Spinal cord (tissue), 10 donors: ENCODE results near the gene VAMP3. TPM values are rescaled to one million over a fixed set of nuclear protein-coding genes. Genes with fewer than 3 reads are reported as not detected.

Source experiments
- DNase-seq, 6 donors: peaks; one replicate each; pipeline versions ENCODE4 v3.0.0 to v3.0.0-alpha.2; 2013 to 2015; ENCODE audit warnings: low spot score in 6 of 6, low read depth in 4 of 6
- H3K27ac ChIP-seq: one replicate; pipeline ENCODE4 v1.5.1; 2013; ENCODE audit warnings: low read depth, low read length, control low read depth
- H3K27me3 ChIP-seq: one replicate; pipeline ENCODE4 v1.6.1; 2013; ENCODE audit warnings: low read length; ENCODE audit not compliant: control insufficient read depth, insufficient read depth
- H3K36me3 ChIP-seq: one replicate; pipeline ENCODE4 v1.6.1; 2013; ENCODE audit warnings: low read length; ENCODE audit not compliant: control insufficient read depth, insufficient read depth
- H3K4me1 ChIP-seq: one replicate; pipeline ENCODE4 v1.6.1; 2013; ENCODE audit warnings: low read length; ENCODE audit not compliant: control insufficient read depth, insufficient read depth
- H3K4me3 ChIP-seq: one replicate; pipeline ENCODE4 v1.5.1; 2013; ENCODE audit warnings: low read depth, low read length, control low read depth
- H3K9me3 ChIP-seq: one replicate; pipeline ENCODE4 v1.6.1; 2013; ENCODE audit warnings: low read length; ENCODE audit not compliant: control insufficient read depth, insufficient read depth
- WGBS: methylation state at CpG from one replicate; pipeline ENCODE4 v1.1.5; 2013; ENCODE audit warnings: missing lambda C conversion rate; ENCODE audit not compliant: insufficient coverage; 5-methylcytosine and 5-hydroxymethylcytosine counted together
- polyA plus RNA-seq, 2 donors: library from polyadenylated mRNA; unstranded; fragments of 120-200 nt; gene quantifications; one replicate each; pipeline ENCODE4 v1.2.1, GENCODE V29; 2013; ENCODE audit not compliant: insufficient read length in 2 of 2
- total RNA-seq, 2 donors: library from RNA; depleted of rRNA in 1 of 2; stranded (reverse); fragments of 120-200 nt in 1 of 2; fragments of >200 nt in 1 of 2; gene quantifications; one replicate each; pipeline versions ENCODE4 v1.2.3 to v1.2.4, GENCODE V29; 2013 to 2014
- donor health status: healthy.

The VAMP3 gene
- total and polyA plus RNA-seq, 4 donors, result 60.3 to 88.0 (median 65.1) TPM

DNA sequence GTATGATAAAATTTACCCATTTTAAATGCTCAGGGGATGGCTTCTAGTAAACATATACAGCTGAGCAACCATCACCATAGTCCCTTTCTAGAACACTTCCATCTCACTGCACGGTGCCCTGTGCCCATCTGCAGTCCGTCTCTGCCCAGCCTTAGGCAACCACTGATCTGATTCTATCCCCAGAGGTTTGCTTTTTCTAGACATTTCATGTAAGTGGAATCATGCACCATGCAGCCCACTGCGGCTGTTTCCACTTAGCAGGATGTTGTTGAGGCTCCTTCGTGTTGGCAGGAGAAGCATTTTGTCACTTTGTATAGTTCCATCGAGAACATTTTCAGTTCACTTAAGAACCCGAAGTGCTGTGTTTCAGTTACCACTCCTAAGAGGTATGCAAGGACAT, 27.8 kb upstream of the VAMP3 start:
- Histone ChIP-seq H3K27ac (no peak overlapping the region), H3K36me3 (peaks cover 42% of the 10 kb centered on the region), H3K4me1 (no peaks in the 10 kb centered on the region), H3K9me3 (no peaks in the 10 kb centered on the region), H3K4me3 (no peak overlapping the region), H3K27me3 (no peaks in the 10 kb centered on the region)
- WGBS, result 63% methylated on average over 5 of the region's 6 CpGs
- peak in 1 of 6 donors; percentile 57 for DNase-seq

DNA sequence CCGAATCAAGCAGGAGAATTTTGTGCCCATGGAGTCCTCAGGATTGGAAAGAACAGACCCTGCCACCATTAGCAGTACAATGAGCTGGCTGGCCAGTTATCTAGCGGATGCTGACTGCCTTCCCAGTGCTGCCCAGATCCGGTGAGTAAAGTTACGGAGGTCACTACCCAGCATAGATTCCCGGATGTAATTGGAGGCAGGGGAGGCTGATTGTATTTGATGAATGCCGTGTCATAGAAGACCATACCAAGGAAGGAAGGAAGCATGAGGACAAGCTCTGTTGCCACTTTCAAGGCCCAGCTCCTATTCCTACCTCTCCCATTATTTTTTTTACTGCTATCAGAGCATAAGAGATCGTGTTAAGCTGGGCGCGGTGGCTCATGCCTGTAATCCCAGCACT, 26.2 kb upstream of the VAMP3 start:
- Histone ChIP-seq H3K4me3 (no peak overlapping the region), H3K4me1 (no peaks in the 10 kb centered on the region), H3K9me3 (no peaks in the 10 kb centered on the region), H3K27me3 (no peaks in the 10 kb centered on the region), H3K27ac (no peak overlapping the region), H3K36me3 (peaks cover 38% of the 10 kb centered on the region)
- DNase-seq, result no peak
- 93% methylated on average over 7 of the region's 9 CpGs for WGBS

DNA sequence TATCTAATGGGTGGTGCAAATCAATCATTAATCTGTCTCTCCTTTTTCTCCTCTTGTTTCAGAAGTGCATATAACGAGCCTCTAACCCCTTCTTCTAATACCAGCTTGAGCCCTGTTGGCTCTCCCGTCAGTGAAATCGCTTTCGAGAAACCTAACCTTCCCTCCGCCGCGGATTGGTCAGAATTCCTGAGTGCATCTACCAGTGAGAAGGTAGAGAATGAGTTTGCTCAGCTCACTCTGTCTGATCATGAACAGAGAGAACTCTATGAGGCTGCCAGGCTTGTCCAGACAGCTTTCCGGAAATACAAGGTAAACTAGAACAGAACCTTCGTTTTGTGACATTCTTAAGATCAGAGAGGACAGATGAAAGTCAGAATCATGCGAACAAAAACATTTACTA, 25.3 kb upstream of the VAMP3 start:
- no peak for DNase-seq
- H3K4me1 ChIP-seq, result no peaks in the 10 kb centered on the region
- peaks cover 45% of the 10 kb centered on the region for H3K36me3 ChIP-seq
- no peaks in the 10 kb centered on the region for H3K27me3 ChIP-seq
- no peaks in the 10 kb centered on the region for H3K9me3 ChIP-seq
- no peak overlapping the region for H3K4me3 ChIP-seq
- no peak overlapping the region for H3K27ac ChIP-seq
- WGBS, result 100% methylated on average over 5 of the region's 10 CpGs

DNA sequence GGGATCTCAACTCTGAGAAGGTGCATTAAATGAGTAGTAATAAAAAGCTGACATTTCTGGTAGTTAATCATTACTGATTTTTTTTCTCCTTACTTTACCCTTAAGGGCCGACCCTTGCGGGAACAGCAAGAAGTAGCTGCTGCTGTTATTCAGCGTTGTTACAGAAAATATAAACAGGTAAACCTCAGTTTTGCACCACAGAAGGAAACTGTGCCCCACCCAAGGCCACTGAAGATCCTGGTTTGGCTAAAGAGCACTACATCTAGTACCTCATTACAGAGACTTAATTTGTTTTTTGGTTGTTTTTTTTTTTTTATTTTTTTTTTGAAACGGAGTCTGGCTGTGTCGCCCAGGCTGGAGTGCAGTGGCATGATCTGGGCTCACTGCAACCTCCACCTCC, 23.5 kb upstream of the VAMP3 start:
- Histone ChIP-seq H3K4me1 (no peaks in the 10 kb centered on the region), H3K27ac (no peak overlapping the region), H3K9me3 (no peaks in the 10 kb centered on the region), H3K36me3 (peaks cover 43% of the 10 kb centered on the region), H3K4me3 (no peak overlapping the region), H3K27me3 (no peaks in the 10 kb centered on the region)
- DNase-seq, result no peak
- WGBS, result 80% methylated on average over 1 of the region's 5 CpGs

DNA sequence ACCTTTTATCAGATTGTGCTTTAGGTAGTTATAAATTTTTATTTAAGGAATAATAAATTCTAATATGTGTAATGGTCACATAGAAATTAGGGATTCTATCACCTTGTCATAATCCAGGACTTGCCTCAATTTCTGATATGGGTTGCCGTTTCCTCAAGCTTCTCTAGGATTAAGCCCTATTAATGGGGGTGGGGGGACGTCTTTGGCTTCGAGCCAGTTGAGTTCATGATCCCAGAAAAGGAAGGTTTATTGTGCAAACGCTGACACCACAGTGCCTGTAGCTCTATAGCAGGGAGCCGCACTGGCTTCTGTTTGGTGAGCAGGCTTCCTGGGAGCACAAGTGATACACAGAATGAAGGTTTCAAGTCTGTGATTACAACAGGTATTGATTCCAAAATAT, 22.0 kb upstream of the VAMP3 start:
- H3K36me3 ChIP-seq, result peaks cover 43% of the 10 kb centered on the region
- DNase-seq, result no peak
- whole genome bisulfite sequencing, result 54% methylated on average over 5 of the region's 5 CpGs

DNA sequence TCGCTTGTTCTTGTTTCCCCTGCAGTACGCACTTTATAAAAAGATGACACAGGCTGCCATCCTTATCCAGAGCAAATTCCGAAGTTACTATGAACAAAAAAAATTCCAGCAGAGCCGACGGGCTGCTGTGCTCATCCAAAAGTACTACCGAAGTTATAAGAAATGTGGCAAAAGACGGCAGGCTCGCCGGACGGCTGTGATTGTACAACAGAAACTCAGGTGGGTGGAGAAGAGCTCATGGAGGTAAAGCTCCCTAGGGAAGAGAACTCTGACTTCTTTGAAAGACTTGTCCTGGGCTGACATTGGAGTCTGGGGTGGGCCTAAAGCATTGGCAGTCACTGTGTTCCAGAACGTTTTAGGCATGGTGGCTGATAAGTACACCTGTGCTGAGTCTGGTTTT, 19.9 kb upstream of the VAMP3 start:
- no peak for DNase-seq
- no peaks in the 10 kb centered on the region for H3K4me1 ChIP-seq
- WGBS, result 99% methylated on average over 8 of the region's 11 CpGs
- H3K9me3 ChIP-seq, result no peaks in the 10 kb centered on the region
- peaks cover 28% of the 10 kb centered on the region for H3K36me3 ChIP-seq
- H3K27me3 ChIP-seq, result no peaks in the 10 kb centered on the region
- H3K27ac ChIP-seq, result no peak overlapping the region
- no peak overlapping the region for H3K4me3 ChIP-seq

More for the DNA sequence above, 22.0 kb upstream of the VAMP3 start:
- no peaks in the 10 kb centered on the region for H3K4me1 ChIP-seq
- H3K9me3 ChIP-seq, result no peaks in the 10 kb centered on the region
- no peaks in the 10 kb centered on the region for H3K27me3 ChIP-seq
- no peak overlapping the region for H3K27ac ChIP-seq
- H3K4me3 ChIP-seq, result no peak overlapping the region

DNA sequence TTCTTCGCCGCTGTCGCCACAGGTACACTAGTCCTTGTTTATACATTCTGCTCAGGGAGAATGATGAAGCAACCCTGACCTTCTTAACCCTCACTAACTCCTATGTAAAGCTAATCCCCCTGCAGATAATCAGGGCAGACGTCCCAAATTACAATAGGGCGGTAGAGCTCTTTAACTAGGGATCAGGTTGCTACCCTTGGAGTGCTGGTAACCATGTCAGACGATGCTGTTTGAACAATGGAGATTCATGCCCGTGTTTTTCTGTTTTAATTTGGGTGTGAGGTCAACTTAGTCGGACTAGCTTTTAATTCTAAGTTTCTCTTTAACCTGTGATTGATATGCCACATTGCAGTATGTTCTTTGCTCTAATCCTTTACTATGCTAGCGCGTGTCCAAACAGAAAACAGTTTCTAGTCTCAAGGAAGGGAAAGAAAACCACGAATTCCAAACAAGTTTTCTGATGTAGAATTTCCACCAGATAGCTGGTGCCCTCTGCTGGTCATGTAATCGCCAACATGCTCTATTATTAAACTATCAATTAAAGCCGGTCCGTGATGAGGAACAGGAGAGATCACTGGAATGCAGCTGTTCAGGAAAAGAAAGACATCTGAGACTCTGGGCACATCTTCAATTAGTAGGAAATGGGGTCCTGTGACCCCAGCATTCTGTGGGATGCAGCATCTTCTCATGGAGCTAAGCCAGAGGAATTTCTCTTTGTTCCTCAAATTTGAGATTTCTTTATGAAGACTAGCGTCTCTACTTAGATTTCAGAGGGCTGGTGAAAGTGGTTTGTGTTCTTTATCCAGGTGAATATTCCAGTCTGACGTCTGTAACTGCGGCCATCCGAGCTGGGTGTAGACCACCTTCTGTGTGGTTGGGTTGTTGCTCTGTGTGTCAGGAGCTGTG, 18.3 kb upstream of the VAMP3 start:
- peak; percentile 45 to 96 (median 72) for DNase-seq
- Histone ChIP-seq H3K9me3 (no peaks in the 10 kb centered on the region), H3K36me3 (peaks cover 22% of the 10 kb centered on the region), H3K4me3 (no peak overlapping the region), H3K27ac (no peak overlapping the region), H3K27me3 (no peaks in the 10 kb centered on the region), H3K4me1 (no peaks in the 10 kb centered on the region)
- 28% methylated on average over 6 of the region's 18 CpGs for WGBS

DNA sequence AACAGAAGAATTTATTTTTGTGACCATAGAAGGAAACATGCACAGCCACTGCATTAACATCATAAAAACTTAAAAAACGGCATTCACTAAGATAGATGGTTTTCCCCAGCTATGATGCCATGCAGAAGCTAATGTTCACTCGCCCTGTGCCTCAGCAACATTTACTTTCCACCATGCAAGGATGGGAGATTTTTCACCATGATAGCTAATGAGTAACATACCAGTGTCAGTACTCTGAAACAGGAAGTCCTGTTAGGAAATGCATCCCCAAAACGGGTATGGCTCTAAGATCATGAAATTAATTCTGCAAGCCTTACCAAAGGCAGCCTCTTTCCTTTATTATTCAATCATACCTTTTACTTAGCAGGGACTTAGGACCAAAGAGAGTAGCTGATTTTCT, 17.5 kb upstream of the VAMP3 start:
- no peak overlapping the region for H3K27ac ChIP-seq
- DNase-seq, result no peak
- peaks cover 16% of the 10 kb centered on the region for H3K36me3 ChIP-seq
- no peaks in the 10 kb centered on the region for H3K27me3 ChIP-seq
- WGBS, result 87% methylated on average over 3 of the region's 3 CpGs
- no peaks in the 10 kb centered on the region for H3K4me1 ChIP-seq
- no peak overlapping the region for H3K4me3 ChIP-seq
- H3K9me3 ChIP-seq, result no peaks in the 10 kb centered on the region

DNA sequence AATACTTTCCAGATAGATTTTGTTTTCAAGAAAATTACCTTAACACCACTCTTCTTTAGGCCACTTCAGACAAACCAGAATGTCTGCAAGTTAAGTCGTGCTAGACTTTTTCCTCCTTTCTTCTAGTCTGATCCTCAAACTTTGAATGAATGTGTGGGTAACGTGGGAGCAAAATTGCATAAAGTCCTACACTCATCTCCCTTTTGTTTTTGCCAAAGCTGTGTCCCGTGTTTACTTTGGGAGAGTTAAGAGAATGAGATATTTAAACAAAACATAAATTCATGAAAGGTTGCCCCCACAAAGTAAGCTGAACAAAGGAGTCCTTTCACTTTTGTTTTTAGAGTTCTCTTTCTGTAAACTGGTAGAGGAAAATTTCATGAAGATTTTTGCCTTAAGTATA, 16.9 kb upstream of the VAMP3 start:
- H3K9me3 ChIP-seq, result no peaks in the 10 kb centered on the region
- no peaks in the 10 kb centered on the region for H3K4me1 ChIP-seq
- H3K27me3 ChIP-seq, result no peaks in the 10 kb centered on the region
- no peak overlapping the region for H3K4me3 ChIP-seq
- H3K36me3 ChIP-seq, result peaks cover 16% of the 10 kb centered on the region
- no peak overlapping the region for H3K27ac ChIP-seq
- WGBS, result no CpG with 5 or more reads among the region's 3 CpGs
- no peak for DNase-seq

DNA sequence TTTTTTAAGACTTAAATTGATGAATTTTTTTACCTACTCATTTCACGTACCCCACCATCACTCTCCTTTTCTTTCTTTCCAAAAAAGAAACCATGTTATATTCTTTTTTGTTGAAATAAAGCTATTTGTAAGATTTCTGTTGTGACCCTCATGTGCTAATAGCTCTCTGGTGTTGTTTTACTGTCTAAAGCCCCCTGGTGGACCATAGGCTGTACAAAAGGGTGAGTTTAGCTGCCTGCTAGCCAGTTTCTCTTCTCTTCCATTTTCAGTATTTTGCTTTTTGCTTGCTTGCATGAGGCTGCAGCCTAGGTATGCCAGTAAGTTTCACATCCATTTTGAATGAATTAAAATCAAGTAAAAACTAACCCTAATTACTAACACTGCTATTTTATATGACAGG, 15.6 kb upstream of the VAMP3 start:
- Histone ChIP-seq H3K4me3 (no peak overlapping the region), H3K4me1 (no peaks in the 10 kb centered on the region), H3K27ac (no peak overlapping the region), H3K27me3 (no peaks in the 10 kb centered on the region), H3K9me3 (no peaks in the 10 kb centered on the region), H3K36me3 (peaks cover 7% of the 10 kb centered on the region)
- peak in 1 of 6 donors; percentile 56 for DNase-seq
- no CpG with 5 or more reads among the region's 1 CpG for WGBS
